ENCODE data around the gene C1orf122.

C1orf122 gene

GRCh38 chr1:37844536-37844935 is 36.9 kb downstream of the C1orf122 start:
- FAIRE-seq, result no peak
- DNase-seq (ENCODE audit: low spot score), result no peak

- DNase-seq (ENCODE audit: low spot score), result no peak
- no peak for FAIRE-seq
Observed at GRCh38 chr1:37845049-37845646, 37.6 kb downstream of the C1orf122 start.

GRCh38 chr1:37845786-37846185 is 38.2 kb downstream of the C1orf122 start:
- DNase-seq (ENCODE audit: low spot score), result no peak
- FAIRE-seq, result no peak

- FAIRE-seq, result no peak
Observed at GRCh38 chr1:37846647-37847339, 39.2 kb downstream of the C1orf122 start.

GRCh38 chr1:37849480-37849879 is 41.9 kb downstream of the C1orf122 start:
- no peak for DNase-seq (ENCODE audit: low spot score)
- no peak for FAIRE-seq

More at GRCh38 chr1:37846647-37847339, 39.2 kb downstream of the C1orf122 start:
- no peak for DNase-seq (ENCODE audit: low spot score)

- no peak for DNase-seq (ENCODE audit: low spot score)
- FAIRE-seq, result no peak
Observed at GRCh38 chr1:37850352-37850955, 42.9 kb downstream of the C1orf122 start.

GRCh38 chr1:37851262-37851661 is 43.7 kb downstream of the C1orf122 start:
- FAIRE-seq (no peak), DNase-seq (ENCODE audit: low spot score) (no peak)

GRCh38 chr1:37851782-37852210 is 44.2 kb downstream of the C1orf122 start:
- DNase-seq (ENCODE audit: low spot score) (no peak), FAIRE-seq (no peak)

- no peak for FAIRE-seq
- no peak for DNase-seq (ENCODE audit: low spot score)
Observed at GRCh38 chr1:37853157-37853556, 45.6 kb downstream of the C1orf122 start.

GRCh38 chr1:37854406-37854805 is 46.8 kb downstream of the C1orf122 start:
- DNase-seq (ENCODE audit: low spot score) (no peak), FAIRE-seq (no peak)

Data from urothelium cell line (cell line).